SK-N-SH (cell line): ENCODE results near the gene CD300LB. TPM values are rescaled to one million over a fixed set of nuclear protein-coding genes. Genes with fewer than 3 reads are reported as not detected.
"Not testable (repeated sequence)": the region's sequence is repeated elsewhere in the genome, so short reads cannot be mapped to it uniquely, and the experiment has no call there.

ENCODE experiments used
- CTCF ChIA-PET: fragments of 300-600, 350-600 bp; formaldehyde crosslinking; extraction: SDS; loops from one replicate; lab custom pipeline; 2021; lab: Yijun Ruan, JAX
- POLR2A ChIA-PET: fragments of 350-600 bp; sonication (Branson Sonifier 250); formaldehyde crosslinking; extraction: SDS; loops from one replicate; lab custom pipeline; 2020; ENCODE audit warnings: antibody characterized with exemption, inconsistent platforms; lab: Yijun Ruan, JAX
- DNase-seq: peaks from one replicate; pipeline ENCODE4 v3.0.0; 2012
- H2AFZ ChIP-seq: fragments of 200-600 bp; sonication (generic); 2 replicates; pipeline ENCODE4 v1.8.1; 2016; ENCODE audit warnings: antibody characterized with exemption, mild to moderate bottlenecking, low read depth
- H3F3A ChIP-seq: fragments of 200-600 bp; sonication (generic); replicated peaks from 2 replicates; pipeline ENCODE3; 2016; ENCODE audit warnings: antibody characterized with exemption, mild to moderate bottlenecking; ENCODE audit not compliant: insufficient read depth
- H3K27ac ChIP-seq, 2 experiments: fragments of 200-500 bp in 1 of 2; fragments of 200-600 bp in 1 of 2; sonication (Bioruptor generic) in 1 of 2; sonication (generic), shearing (Covaris generic) in 1 of 2; 2 replicates each; pipeline versions ENCODE4 v1.5.1 to v1.6.1; 2014 to 2016; ENCODE audit warnings: low read depth in 2 of 2, inconsistent platforms in 1 of 2, low read length in 1 of 2, mild to moderate bottlenecking in 1 of 2, mixed read lengths in 1 of 2
- H3K27me3 ChIP-seq: fragments of 200-600 bp; sonication (generic), shearing (Covaris generic); 2 replicates; pipeline ENCODE4 v1.6.1; 2016; ENCODE audit warnings: mixed run types; ENCODE audit not compliant: insufficient read depth
- H3K36me3 ChIP-seq, 2 experiments: fragments of 200-500 bp in 1 of 2; fragments of 200-600 bp in 1 of 2; sonication (Bioruptor generic) in 1 of 2; sonication (generic) in 1 of 2; replicated peaks in 1 of 2; 2 replicates each; pipeline versions ENCODE3 to v1.5.1; 2014 to 2016; ENCODE audit warnings: low read length in 1 of 2, mild to moderate bottlenecking in 1 of 2; ENCODE audit not compliant: insufficient read depth in 2 of 2, control insufficient read depth in 1 of 2
- H3K4me1 ChIP-seq, 2 experiments: fragments of 200-500 bp in 1 of 2; fragments of 200-600 bp in 1 of 2; sonication (Bioruptor generic) in 1 of 2; sonication (generic), shearing (Covaris generic) in 1 of 2; 2 replicates each; pipeline versions ENCODE4 v1.5.1 to v1.6.1; 2014 to 2016; ENCODE audit warnings: low read depth in 1 of 2, low read length in 1 of 2, mixed run types in 1 of 2; ENCODE audit not compliant: insufficient read depth in 2 of 2, control insufficient read depth in 1 of 2
- H3K4me2 ChIP-seq: fragments of 200-600 bp; sonication (generic), shearing (Covaris generic); 2 replicates; pipeline ENCODE4 v1.6.1; 2017; ENCODE audit warnings: mixed run types
- H3K4me3 ChIP-seq, 2 experiments: fragments of 200-500 bp in 1 of 2; fragments of 200-600 bp in 1 of 2; sonication (Bioruptor generic) in 1 of 2; sonication (generic), shearing (Covaris generic) in 1 of 2; 2 replicates each; pipeline versions ENCODE4 v1.5.1 to v1.8.1; 2014 to 2016; ENCODE audit warnings: low read depth in 2 of 2, inconsistent platforms in 1 of 2, low read length in 1 of 2, mild to moderate bottlenecking in 1 of 2, mixed read lengths in 1 of 2, moderate library complexity in 1 of 2
- H3K79me2 ChIP-seq: fragments of 200-600 bp; sonication (generic); 2 replicates; pipeline ENCODE4 v1.8.1; 2017; ENCODE audit warnings: mild to moderate bottlenecking; ENCODE audit not compliant: insufficient read depth
- H3K9ac ChIP-seq: fragments of 200-600 bp; sonication (generic); 2 replicates; pipeline ENCODE4 v1.6.1; 2017; ENCODE audit warnings: mixed run types
- H3K9me2 ChIP-seq: fragments of 200-600 bp; sonication (generic); 2 replicates; pipeline ENCODE4 v1.6.1; 2017; ENCODE audit warnings: mixed run types
- H3K9me3 ChIP-seq: fragments of 200-600 bp; sonication (generic); 2 replicates; pipeline ENCODE4 v1.6.1; 2017; ENCODE audit warnings: mixed run types, mild to moderate bottlenecking, moderate library complexity
- H4K20me1 ChIP-seq: fragments of 200-600 bp; sonication (generic); 2 replicates; pipeline ENCODE4 v1.6.1; 2017; ENCODE audit warnings: mild to moderate bottlenecking, mixed run types; ENCODE audit not compliant: insufficient read depth
- REST ChIP-seq: IDR thresholded peaks from 2 replicates; pipeline ENCODE4 v1.6.1; 2012; ENCODE audit warnings: mild to moderate bottlenecking, low read depth, low read length, moderate library complexity
- SIN3A ChIP-seq: IDR thresholded peaks from 2 replicates; pipeline ENCODE4 v1.6.1; 2012; ENCODE audit warnings: low read depth, mild to moderate bottlenecking, low read length, moderate library complexity, borderline replicate concordance
- WGBS: methylation state at CpG from one replicate; pipeline ENCODE4 v1.1.6; 2017; ENCODE audit warnings: low lambda C conversion rate; 5-methylcytosine and 5-hydroxymethylcytosine counted together
- polyA plus RNA-seq, 3 experiments: library from polyadenylated mRNA; depleted of rRNA; stranded (reverse); fragments of >200 nt; gene quantifications; 2 replicates each; pipeline ENCODE4 v1.2.3, GENCODE V29; 2012
- TF ChIP-seq, protein P1 (sequence below): IDR thresholded peaks from 2 replicates; pipeline ENCODE4; 2012

The CD300LB gene
- polyA plus RNA-seq, 1 of the 3 experiments (the other 2 are of a cell fraction), result not detected

DNA sequence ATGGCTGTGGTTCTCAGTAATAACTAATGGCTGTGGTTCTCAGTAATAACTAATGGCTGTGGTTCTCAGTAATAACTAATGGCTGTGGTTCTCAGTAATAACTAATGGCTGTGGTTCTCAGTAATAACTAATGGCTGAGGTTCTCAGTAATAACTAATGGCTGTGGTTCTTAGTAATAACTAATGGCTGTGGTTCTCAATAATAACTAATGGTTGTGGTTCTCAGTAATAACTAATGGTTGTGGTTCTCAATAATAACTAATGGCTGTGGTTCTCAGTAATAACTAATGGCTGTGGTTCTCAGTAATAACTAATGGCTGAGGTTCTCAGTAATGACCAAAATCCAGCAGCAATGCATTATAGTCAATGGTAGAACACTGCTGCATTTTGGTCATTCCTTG is 42.4 kb upstream of the CD300LB start:
- H3K4me1 ChIP-seq, DNase-seq, H3K9me3 ChIP-seq, H3F3A ChIP-seq, H3K9ac ChIP-seq, H3K27me3 ChIP-seq, H3K4me3 ChIP-seq, H3K79me2 ChIP-seq, POLR2A ChIA-PET, H3K27ac ChIP-seq, H4K20me1 ChIP-seq, H3K9me2 ChIP-seq, H3K36me3 ChIP-seq, H3K4me2 ChIP-seq, H2AFZ ChIP-seq: not testable (repeated sequence)
- CTCF ChIA-PET, result interaction anchor here (0.8 to 8.2 kb wide), 6 partner anchors 8 to 206 kb away, joined by 3 to 72 read pairs (median 4); partner anchors contain the start of genes CD300H and RAB37

GRCh38 chr17:74573169-74573568 is 41.9 kb upstream of the CD300LB start:
- H2AFZ ChIP-seq, result no peak overlapping the region
- no peaks in the 10 kb centered on the region for H3K27me3 ChIP-seq
- H3K4me3 ChIP-seq, result no peak overlapping the region
- H4K20me1 ChIP-seq, result no peaks in the 10 kb centered on the region
- no peaks in the 10 kb centered on the region for H3K9me2 ChIP-seq
- H3K27ac ChIP-seq, result no peak overlapping the region
- no peaks in the 10 kb centered on the region for H3K36me3 ChIP-seq
- H3F3A ChIP-seq, result no peaks in the 10 kb centered on the region
- no peaks in the 10 kb centered on the region for H3K79me2 ChIP-seq
- no peaks in the 10 kb centered on the region for H3K9me3 ChIP-seq
- DNase-seq, result no peak
- no peak overlapping the region for H3K9ac ChIP-seq
- no peak for TF ChIP-seq REST
- TF ChIP-seq, protein P1, sequence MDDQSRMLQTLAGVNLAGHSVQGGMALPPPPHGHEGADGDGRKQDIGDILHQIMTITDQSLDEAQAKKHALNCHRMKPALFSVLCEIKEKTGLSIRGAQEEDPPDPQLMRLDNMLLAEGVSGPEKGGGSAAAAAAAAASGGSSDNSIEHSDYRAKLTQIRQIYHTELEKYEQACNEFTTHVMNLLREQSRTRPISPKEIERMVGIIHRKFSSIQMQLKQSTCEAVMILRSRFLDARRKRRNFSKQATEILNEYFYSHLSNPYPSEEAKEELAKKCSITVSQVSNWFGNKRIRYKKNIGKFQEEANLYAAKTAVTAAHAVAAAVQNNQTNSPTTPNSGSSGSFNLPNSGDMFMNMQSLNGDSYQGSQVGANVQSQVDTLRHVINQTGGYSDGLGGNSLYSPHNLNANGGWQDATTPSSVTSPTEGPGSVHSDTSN, result no peak
- H3K4me1 ChIP-seq, result no peaks in the 10 kb centered on the region
- WGBS, result 44% methylated on average over 3 of the region's 3 CpGs
- ChIA-PET POLR2A (no interaction called here), CTCF (interaction anchor here (0.9 to 8.2 kb wide), 8 partner anchors 7 to 289 kb away, joined by 3 to 72 read pairs (median 4); partner anchors contain the start of genes CD300H and RAB37)
- H3K4me2 ChIP-seq, result no peak overlapping the region

DNA sequence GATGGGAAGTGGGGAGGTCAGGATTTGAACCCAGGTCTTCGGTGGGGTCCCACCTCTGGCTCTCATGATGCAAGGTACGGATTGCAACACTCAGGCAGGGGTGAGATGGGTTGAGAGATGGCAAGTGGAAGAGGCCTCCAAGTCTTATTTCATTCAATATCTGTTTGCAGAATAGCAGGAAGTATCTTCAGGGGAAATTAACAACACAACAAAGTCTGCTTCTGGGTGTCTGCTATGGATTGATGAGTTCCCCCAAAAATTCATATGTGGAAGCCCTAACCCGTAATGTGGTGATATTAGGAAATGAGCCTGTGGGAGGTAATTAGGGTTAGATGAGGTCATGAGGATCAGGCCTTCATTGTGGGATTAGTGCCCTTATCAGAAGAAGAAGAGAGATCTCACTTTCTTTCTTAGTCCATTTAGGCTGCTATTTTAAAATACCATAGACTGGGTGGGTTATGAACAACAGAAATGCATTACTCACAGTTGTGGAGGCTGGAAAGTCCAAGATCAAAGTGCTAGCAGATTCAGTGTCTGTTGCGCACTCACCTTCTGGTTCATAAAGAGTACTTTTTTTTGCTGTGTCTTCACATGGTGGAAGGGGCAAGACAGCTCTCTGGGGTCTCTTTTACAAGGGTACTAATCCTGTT is 40.5 kb upstream of the CD300LB start:
- Histone ChIP-seq H3K79me2 (no peaks in the 10 kb centered on the region), H3K4me3 (no peak overlapping the region), H2AFZ (no peak overlapping the region), H3K9me3 (no peaks in the 10 kb centered on the region), H3K27me3 (no peaks in the 10 kb centered on the region), H3K4me2 (no peak overlapping the region), H4K20me1 (no peaks in the 10 kb centered on the region), H3K9me2 (no peaks in the 10 kb centered on the region), H3K9ac (no peak overlapping the region), H3K27ac (no peak overlapping the region), H3K36me3 (no peaks in the 10 kb centered on the region), H3K4me1 (no peaks in the 10 kb centered on the region), H3F3A (no peaks in the 10 kb centered on the region)
- TF ChIP-seq SIN3A, result no peak
- POLR2A ChIA-PET, result no interaction called here
- CTCF ChIA-PET, result interaction anchor here (1.1 to 2.0 kb wide), 5 partner anchors 114 to 294 kb away, joined by 3 to 9 read pairs (median 5); partner anchors contain the start of gene RAB37
- 27% methylated on average over 4 of the region's 4 CpGs for WGBS
- no peak for DNase-seq
